Measurements from ENCODE around the gene RBL1.

Gene RBL1

GRCh38 chr20:36957875-36958667 is 137.7 kb downstream of the RBL1 start:
- Mint-ChIP-seq H3K27ac (no peak overlapping the region), H3K4me1 (peaks cover 5% of the 10 kb centered on the region), H3K4me3 (no peak overlapping the region), H3K36me3 (ENCODE audit: low read depth) (peaks cover 5% of the 10 kb centered on the region), H3K9me3 (peaks cover 16% of the 10 kb centered on the region), H3K27me3 (ENCODE audit: low read depth) (no peaks in the 10 kb centered on the region)
- TF ChIP-seq CTCF (IDR thresholded peaks at IDR 0.05; ENCODE audit: unreplicated experiment in 3 of 3): no peak

DNA sequence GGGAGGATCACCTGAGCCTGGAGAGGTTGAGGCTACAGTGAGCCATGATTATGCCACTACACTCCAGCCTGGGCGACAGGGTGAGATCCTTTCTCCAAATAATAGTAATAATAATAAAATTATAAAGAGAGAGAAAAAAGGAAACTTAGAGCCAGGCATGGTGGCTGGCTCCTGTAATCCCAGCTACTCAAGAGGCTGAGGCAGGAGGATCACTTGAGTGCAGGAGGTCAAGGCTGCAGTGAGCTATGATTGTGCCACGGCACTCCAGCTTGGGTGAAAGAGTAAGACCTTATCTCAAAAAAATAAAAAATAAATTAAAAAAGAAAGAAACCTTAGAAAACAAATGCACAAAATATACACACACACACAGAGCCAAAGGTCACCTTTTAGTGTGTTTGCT is 139.1 kb downstream of the RBL1 start:
- H3K27ac Mint-ChIP-seq: no peak overlapping the region
- no peak for TF ChIP-seq CTCF (IDR thresholded peaks at IDR 0.05; ENCODE audit: unreplicated experiment in 3 of 3)
- H3K27me3 Mint-ChIP-seq (ENCODE audit: low read depth): no peaks in the 10 kb centered on the region
- H3K4me3 Mint-ChIP-seq: no peak overlapping the region
- peaks cover 5% of the 10 kb centered on the region for H3K9me3 Mint-ChIP-seq
- H3K36me3 Mint-ChIP-seq (ENCODE audit: low read depth): no peaks in the 10 kb centered on the region
- H3K4me1 Mint-ChIP-seq: peaks cover 8% of the 10 kb centered on the region

DNA sequence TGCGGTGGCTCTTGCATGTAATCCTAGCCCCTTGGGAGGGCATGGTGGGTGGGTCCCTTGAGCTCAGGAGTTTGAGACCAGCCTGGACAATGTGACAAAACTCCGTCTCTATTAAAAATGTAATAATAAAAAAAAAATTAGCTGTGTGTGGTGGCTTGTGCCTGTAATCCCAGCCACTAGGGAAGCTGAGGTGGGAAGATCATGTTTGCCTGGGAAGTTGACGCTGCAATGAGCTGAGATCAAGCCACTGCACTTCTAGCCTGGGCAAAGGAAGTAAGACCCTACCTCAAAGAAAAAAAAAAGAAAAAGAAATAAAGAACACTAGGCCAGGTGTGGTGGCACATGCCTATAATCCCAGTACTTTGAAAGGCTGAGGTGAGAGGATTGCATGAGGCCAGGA is 139.8 kb downstream of the RBL1 start:
- no peaks in the 10 kb centered on the region for H3K36me3 Mint-ChIP-seq (ENCODE audit: low read depth)
- peaks cover 3% of the 10 kb centered on the region for H3K27me3 Mint-ChIP-seq (ENCODE audit: low read depth)
- no peak overlapping the region for H3K27ac Mint-ChIP-seq
- TF ChIP-seq CTCF (IDR thresholded peaks at IDR 0.05; ENCODE audit: unreplicated experiment in 3 of 3): no peak
- peaks cover 11% of the 10 kb centered on the region for H3K4me1 Mint-ChIP-seq
- H3K4me3 Mint-ChIP-seq: no peak overlapping the region
- H3K9me3 Mint-ChIP-seq: peaks cover 5% of the 10 kb centered on the region

DNA sequence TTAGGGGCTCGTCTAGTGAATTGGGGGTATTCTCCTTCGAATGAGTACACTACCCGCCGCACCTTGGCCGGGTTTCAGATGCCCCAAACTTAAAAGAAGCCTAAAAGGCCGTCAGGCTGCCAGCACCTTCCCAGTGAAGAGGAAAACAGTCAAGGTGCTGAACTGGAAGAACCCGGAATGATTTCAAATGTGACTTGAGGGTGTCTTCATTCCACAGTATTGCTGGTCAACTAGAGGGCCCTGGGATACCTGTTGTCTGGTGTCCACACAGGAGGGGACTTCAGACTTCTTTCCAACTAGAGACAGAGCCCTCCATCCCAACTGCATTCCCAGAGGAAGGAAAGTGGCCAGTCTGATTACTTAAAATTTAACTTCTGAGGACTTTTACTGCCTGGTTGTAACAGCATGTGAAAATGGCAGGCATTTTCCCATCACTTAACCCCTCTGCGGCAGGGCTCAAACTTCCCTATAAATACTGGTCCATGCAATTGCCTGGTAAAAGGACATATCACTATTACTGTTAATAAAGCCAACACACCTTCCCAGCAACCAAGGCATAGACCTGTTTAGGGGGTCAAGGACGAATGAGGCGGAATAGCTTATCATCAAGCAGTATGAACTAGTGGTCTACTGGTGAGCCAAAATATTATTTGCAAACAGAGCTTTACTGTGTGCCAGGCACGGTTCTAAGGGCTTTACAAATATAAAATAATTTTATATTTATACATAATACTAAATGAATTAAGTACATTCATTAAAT is 143.6 kb downstream of the RBL1 start:
- Mint-ChIP-seq H3K27me3 (ENCODE audit: low read depth) (peaks cover 17% of the 10 kb centered on the region), H3K36me3 (ENCODE audit: low read depth) (no peaks in the 10 kb centered on the region), H3K9me3 (no peaks in the 10 kb centered on the region), H3K4me1 (peaks cover 22% of the 10 kb centered on the region), H3K27ac (peak overlapping the region; percentile 70 to 90 (median 71)), H3K4me3 (peak overlapping the region; percentile 94 to 97 (median 97))
- TF ChIP-seq CTCF (IDR thresholded peaks at IDR 0.05; ENCODE audit: unreplicated experiment in 3 of 3): no peak

- Mint-ChIP-seq H3K4me3 (peak within 1 kb of the TSS; percentile 94 to 97 (median 97)), H3K27ac (peak within 1 kb of the TSS; percentile 70 to 90 (median 71)), H3K36me3 (ENCODE audit: low read depth) (no peaks in the 10 kb centered on the region), H3K9me3 (no peaks in the 10 kb centered on the region), H3K4me1 (peaks cover 27% of the 10 kb centered on the region), H3K27me3 (ENCODE audit: low read depth) (peaks cover 19% of the 10 kb centered on the region)
- no peak for TF ChIP-seq CTCF (IDR thresholded peaks at IDR 0.05; ENCODE audit: unreplicated experiment in 3 of 3)
Measured at GRCh38 chr20:36951198-36951978, 144.4 kb downstream of the RBL1 start, which contains the start of gene SAMHD1. Gene SAMHD1, minus strand, starts transcription at chr20:36951708. Its CDS starts 65 bp downstream, at chr20:36951643.
